ENCODE data around the gene SORCS2.

SORCS2 gene

DNA sequence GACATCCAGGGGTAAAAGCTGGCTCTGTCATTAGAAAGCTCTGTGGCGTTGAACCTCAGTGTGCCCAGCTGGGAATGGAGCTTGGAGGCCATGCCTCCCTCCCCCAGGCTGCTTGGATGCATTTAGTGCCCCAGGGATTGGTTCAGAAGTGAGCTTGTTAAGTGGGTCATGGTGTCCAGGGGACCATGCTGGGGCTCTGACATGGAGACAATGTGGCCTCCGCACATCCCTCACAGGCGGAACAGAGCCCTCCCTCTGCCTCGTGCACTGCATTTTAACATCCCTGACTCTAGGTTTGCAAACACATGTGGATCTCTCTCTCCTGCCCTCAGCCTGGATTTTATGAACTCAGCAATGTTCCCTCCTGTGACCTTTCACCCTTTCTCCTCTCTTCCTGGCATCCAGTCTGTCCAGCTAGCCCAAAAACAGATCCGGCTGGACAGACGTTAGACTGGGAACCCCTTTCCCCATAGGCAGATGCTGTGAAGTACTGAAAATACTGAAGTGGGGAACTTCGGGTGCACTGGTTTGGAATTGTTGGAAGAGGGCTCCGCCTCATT, 81.5 kb downstream of the SORCS2 start:
- no peak for DNase-seq

GRCh38 chr4:7275067-7275466, 82.7 kb downstream of the SORCS2 start:
- no peak for DNase-seq

DNA sequence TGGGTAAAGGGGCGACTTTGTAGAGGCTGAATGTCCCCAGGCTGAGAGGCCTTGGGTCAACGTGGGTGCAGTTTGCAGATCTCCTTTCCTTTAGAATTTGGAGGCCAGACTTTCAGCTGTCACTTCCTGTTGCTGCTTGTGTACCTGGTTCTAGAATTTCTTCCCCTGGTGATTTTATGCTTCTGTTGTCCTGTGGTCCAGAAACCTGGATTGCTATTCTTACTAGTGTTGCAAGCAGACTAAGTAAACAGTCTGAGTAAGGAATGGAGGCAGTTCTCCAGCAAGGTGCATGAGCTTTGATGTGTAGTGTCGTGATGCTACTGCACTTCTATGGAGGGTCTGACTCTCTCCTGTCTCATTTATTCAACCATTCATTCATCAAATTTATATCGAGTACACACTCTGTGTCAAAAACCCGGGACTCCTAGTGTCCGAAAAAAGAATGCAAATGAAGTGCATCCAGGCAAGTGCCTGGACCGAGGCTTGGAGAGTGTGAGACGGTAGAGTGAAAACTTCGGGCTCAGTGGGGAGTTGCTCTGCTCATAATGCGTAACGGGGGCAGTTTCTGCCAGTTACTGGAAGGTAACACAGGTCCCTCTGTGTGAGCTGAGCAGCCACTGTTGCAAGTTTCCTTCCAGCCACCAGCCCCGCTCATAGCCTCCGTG, 83.3 kb downstream of the SORCS2 start:
- peak; percentile 66 for DNase-seq

- no peak for DNase-seq
Observed at GRCh38 chr4:7276515-7276914, 84.2 kb downstream of the SORCS2 start.

- no peak for DNase-seq
Observed at GRCh38 chr4:7278071-7278765, 85.9 kb downstream of the SORCS2 start.

DNA sequence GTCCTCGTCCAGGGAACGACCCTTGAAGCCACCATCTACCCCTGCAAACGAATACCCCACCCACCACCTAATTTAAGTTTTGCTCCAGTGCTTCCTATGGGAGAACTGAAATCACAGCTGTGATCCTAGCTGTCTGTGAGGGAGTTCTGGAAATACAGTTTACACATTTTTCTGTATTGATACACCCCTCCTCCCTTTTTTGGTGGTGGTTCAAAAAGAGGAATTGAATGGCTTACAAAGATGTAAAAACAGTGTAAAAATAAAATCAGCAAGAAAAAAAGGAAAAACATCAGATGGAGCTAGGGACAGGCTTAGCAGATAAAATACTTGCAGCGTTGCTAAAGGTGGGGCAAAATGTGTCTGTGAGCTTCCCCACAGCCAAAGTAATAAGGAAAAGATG, 86.6 kb downstream of the SORCS2 start:
- no peak for DNase-seq

DNA sequence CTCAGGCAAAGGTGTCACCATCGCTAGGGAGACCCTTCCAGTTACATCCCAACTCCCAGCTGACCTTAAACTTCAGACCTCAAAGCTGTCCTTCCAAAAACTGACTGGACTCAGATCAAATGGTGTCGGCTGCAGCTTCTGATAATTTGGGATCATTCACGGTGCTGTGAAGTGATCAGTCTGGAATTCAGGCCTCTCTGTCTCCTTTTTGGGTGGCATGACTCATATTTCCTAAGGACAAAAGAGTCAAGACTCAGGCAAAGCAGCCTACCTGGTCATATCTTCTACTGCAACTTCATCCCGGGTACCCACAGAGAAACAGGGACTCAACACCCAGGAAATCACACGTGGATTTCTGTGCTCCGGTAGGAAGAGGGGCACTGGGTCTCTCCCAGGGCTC, 87.6 kb downstream of the SORCS2 start:
- DNase-seq: no peak

DNA sequence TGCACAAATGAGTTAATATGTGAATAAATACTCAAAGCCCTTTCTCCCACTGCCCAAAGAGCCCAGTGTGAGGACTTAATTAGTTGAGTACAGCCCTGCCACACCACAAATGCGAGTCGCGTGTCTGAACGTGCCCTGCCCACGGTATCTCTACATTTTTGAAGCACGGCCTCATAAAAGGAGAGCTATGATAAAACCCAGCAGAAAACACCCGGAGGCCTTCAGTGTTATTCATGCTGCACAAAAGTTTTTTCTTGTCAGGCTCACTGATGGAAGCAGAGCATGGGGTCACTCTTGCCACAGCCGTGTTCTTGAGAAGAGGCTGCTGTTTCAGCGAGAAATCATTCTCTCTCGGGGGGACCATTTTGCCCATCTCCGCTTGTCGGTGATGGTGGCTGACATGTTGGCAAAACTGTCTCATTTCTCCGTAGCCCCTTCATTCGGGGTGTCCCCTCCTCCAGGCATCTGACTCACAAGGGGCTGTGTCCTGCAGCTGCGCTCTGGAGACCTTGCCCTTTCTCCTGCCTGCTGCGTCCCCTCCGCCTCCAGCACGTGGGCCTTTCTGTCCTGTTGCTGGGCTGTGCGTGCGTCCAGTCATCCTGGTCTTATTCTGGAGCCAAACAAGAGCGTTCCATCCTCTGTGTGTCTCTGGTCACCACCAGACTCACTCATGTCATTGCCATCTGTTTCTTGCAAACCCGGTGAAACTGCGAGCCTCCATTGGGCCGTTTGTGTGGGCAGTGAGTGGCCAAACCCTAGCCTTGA, 88.8 kb downstream of the SORCS2 start:
- no peak for DNase-seq

- no peak for DNase-seq
Observed at GRCh38 chr4:7281691-7282665, 89.6 kb downstream of the SORCS2 start.

DNA sequence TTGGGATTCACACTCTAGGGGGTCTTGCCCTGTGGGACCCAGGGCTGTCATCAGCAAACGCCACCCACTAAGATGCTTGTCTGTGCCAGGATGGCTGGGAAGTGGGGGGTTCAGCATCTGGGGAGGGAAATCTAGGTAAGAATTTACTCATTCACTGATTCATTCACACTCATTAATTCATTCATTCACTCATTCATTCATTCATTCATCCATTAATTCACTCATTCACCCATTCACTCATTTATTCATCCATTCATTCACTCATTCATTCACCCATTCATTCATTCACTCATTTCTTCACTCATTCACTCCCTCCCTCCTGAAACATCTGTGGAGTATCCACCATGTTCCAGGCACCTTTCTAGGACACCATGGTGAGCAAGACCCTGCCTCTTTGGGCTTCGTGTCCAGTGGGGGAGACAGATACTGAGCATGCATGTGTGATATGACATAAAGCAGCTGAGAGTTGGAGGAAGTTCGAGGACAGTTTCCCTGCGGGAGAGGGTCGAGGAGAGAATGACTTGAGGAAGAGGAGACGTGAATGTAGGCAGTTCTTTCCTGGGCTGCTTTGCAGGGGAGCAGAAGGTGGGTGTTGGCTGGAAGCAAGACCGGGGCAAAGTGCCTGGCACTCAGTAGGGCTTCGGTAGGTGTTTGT, 90.6 kb downstream of the SORCS2 start:
- DNase-seq: no peak

GRCh38 chr4:7285244-7286094, 93.1 kb downstream of the SORCS2 start:
- no peak for DNase-seq

- no peak for DNase-seq
Observed at GRCh38 chr4:7286170-7286569, 93.8 kb downstream of the SORCS2 start.

DNA sequence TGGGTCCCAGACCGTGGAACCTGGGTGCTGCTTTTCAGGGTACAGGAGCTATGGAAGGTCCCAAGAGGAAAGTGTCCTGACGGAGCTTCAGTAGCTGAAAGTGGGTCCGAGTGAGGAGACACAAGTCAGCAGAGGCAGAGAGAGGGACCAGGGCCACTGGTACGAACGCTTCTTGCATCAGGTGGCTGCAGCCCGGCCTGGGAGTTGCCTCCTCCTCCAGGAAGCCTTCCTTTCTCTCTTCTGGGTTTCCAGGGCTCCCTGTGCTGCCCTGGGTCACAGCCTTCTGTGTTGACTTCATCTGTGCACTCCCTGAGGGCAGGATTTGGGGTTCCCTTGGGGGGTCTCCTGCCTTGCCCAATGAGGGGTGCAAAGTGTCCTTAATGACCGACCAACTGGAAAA, 94.5 kb downstream of the SORCS2 start:
- no peak for DNase-seq

- no peak for DNase-seq
Observed at GRCh38 chr4:7287274-7287917, 95.1 kb downstream of the SORCS2 start.

GRCh38 chr4:7287918-7288280, 95.6 kb downstream of the SORCS2 start:
- no peak for DNase-seq

GRCh38 chr4:7288751-7289523, 96.6 kb downstream of the SORCS2 start:
- no peak for DNase-seq

- no peak for DNase-seq
Observed at GRCh38 chr4:7289589-7289988, 97.3 kb downstream of the SORCS2 start.

DNA sequence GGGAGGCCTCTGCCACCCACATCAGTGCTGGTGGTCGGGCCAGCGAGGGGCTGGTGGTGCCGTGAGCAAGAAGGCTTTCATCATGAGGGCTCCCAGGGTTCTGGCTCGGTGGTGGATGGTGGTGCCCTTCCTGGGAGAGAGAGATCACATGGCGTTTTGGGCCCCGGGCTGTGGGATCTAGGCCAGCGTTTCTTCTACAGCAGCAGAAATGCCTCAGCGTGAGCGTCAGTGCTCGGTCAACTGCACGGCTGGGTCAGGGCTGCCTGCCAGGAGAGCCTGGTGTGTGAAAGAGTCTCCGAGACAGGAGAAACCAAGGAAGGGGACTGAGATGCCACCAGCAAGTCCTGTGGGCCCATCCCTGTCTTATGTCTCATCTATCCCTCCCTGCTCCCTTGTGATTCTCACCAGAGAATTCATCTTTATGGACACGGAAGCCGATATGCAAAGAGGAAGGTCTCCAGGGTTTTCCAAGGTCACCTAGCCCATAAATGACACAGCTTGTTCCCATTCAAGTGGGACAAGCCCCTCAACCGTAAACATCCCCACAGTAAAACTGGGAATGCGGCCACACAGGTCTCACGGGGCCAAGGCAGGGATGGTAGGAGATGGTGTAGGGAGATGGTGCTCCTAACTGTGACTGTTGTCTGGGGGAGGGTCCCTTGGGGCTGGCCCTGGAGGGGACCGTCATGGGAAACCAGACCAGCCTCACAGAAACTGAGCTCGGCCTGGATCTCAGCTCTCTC, 99.2 kb downstream of the SORCS2 start:
- no peak for DNase-seq

GRCh38 chr4:7293703-7294102, 101.4 kb downstream of the SORCS2 start:
- DNase-seq: no peak
